Small intestine (tissue), 7 donors: Measurements from ENCODE around the gene LSM6. TPM values are rescaled to one million over a fixed set of nuclear protein-coding genes. Genes with fewer than 3 reads are reported as not detected.

Source experiments
- DNase-seq, 2 donors: peaks; one replicate each; pipeline versions ENCODE4 v3.0.0 to v3.0.0-alpha.2; 2013
- FAIRE-seq: peaks from 2 replicates; lab custom pipeline; 2012; peaks lifted over from hg19 to GRCh38; lab: Jason Lieb, UNC
- H3K27ac ChIP-seq, 3 donors: one replicate each; pipeline ENCODE4 v1.5.1; 2013; ENCODE audit warnings: low read length in 2 of 3, mild to moderate bottlenecking in 2 of 3, control low read depth in 1 of 3, inconsistent platforms in 1 of 3, low read depth in 1 of 3, moderate library complexity in 1 of 3
- H3K27me3 ChIP-seq, 3 donors: one replicate each; pipeline ENCODE4 v1.6.1; 2013; ENCODE audit warnings: low read length in 3 of 3, inconsistent platforms in 1 of 3; ENCODE audit not compliant: control insufficient read depth in 3 of 3, insufficient read depth in 3 of 3
- H3K36me3 ChIP-seq, 3 donors: one replicate each; pipeline ENCODE4 v1.6.1; 2013; ENCODE audit warnings: low read length in 3 of 3, inconsistent platforms in 1 of 3, low read depth in 1 of 3, mild to moderate bottlenecking in 1 of 3, moderate library complexity in 1 of 3; ENCODE audit not compliant: control insufficient read depth in 3 of 3, insufficient read depth in 2 of 3
- H3K4me1 ChIP-seq, 3 donors: one replicate each; pipeline ENCODE4 v1.6.1; 2013; ENCODE audit warnings: low read length in 2 of 3, inconsistent platforms in 1 of 3, low read depth in 1 of 3, mild to moderate bottlenecking in 1 of 3, moderate library complexity in 1 of 3; ENCODE audit not compliant: control insufficient read depth in 3 of 3, insufficient read depth in 2 of 3
- H3K4me3 ChIP-seq, 3 donors: one replicate each; pipeline ENCODE4 v1.5.1; 2013; ENCODE audit warnings: low read length in 3 of 3, control low read depth in 1 of 3, inconsistent platforms in 1 of 3, low read depth in 1 of 3, mild to moderate bottlenecking in 1 of 3, moderate library complexity in 1 of 3
- H3K9me3 ChIP-seq, 2 donors: one replicate each; pipeline ENCODE4 v1.6.1; 2013; ENCODE audit warnings: low read depth in 1 of 2, low read length in 1 of 2; ENCODE audit not compliant: control insufficient read depth in 2 of 2, insufficient read depth in 1 of 2
- whole genome bisulfite sequencing, 3 donors: extraction: QIAGEN DNeasy Blood & Tissue Kit; methylation state at CpG; one replicate each; pipeline ENCODE4 v1.1.7; 2013; 5-methylcytosine and 5-hydroxymethylcytosine counted together
- polyA plus RNA-seq, 4 donors: library from polyadenylated mRNA; stranded (reverse) in 3 of 4; unstranded in 1 of 4; fragments of 200-250 nt in 3 of 4; fragments of 120-200 nt in 1 of 4; gene quantifications; one replicate each; pipeline versions ENCODE4 v1.2.1 to v1.2.3, GENCODE V29; 2013
- donor health status: healthy with polysubstance abuse.
- donor health status: control.
- donor health status: control.
- donor health status: Bipolar disorder and iron deficiency.
- donor health status: healthy.

LSM6 gene
- polyA plus RNA-seq, 4 donors, result 36.5 to 88.4 (median 70.8) TPM

- WGBS, 3 donors, result 79 to 86% (median 81%) methylated on average over 8 of the region's 8 CpGs
- no peak for FAIRE-seq
- H3K9me3 ChIP-seq, result no peaks in the 10 kb centered on the region
Measured at GRCh38 chr4:146222313-146222712, 46.8 kb downstream of the LSM6 start.

DNA sequence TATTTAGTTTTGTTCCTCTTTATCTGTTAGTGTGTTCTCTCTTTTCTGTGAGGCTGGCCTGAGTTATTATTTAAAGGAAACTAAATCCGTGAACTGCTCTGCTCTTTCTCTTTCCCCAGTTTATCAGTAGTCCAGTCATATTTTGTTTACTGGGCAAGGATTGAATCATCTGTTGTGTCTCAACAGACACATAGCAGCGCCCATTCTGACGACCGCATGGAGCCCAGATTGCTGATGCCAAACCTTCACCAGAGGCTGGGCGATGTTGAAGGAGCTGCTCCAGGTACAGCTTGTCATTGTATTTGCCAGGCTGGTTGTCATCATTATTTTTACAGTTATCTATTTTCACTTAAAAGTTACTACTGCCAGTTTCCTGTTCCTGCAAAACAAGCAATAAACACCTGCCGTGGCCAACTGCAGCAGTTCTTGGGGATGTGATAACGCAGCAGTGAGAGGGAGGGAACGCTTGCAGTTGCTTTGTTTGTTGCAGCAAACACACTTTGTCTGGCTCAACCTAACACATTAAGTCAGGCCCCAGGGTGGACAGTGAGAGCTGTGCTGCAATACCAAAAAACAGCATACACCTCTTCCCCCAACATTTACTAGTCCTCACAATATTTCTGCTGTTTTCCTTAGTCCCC, 48.9 kb downstream of the LSM6 start:
- no peak overlapping the region for H3K4me3 ChIP-seq
- no peaks in the 10 kb centered on the region for H3K9me3 ChIP-seq
- H3K36me3 ChIP-seq, result no peaks in the 10 kb centered on the region
- peaks cover 0 to 3% (median 0%) of the 10 kb centered on the region in 3 donors for H3K27me3 ChIP-seq
- H3K27ac ChIP-seq, result no peak overlapping the region
- no peaks in the 10 kb centered on the region for H3K4me1 ChIP-seq
- FAIRE-seq (no peak), DNase-seq (no peak)
- 16 to 39% (median 30%) methylated on average over 8 of the region's 8 CpGs for WGBS, 3 donors

More at GRCh38 chr4:146222313-146222712, 46.8 kb downstream of the LSM6 start:
- no peak overlapping the region for H3K27ac ChIP-seq
- DNase-seq, result no peak
- H3K27me3 ChIP-seq, result peaks cover 0 to under 1% (median 0%) of the 10 kb centered on the region in 3 donors
- no peak overlapping the region for H3K4me3 ChIP-seq
- H3K4me1 ChIP-seq, result no peaks in the 10 kb centered on the region
- H3K36me3 ChIP-seq, result no peaks in the 10 kb centered on the region

DNA sequence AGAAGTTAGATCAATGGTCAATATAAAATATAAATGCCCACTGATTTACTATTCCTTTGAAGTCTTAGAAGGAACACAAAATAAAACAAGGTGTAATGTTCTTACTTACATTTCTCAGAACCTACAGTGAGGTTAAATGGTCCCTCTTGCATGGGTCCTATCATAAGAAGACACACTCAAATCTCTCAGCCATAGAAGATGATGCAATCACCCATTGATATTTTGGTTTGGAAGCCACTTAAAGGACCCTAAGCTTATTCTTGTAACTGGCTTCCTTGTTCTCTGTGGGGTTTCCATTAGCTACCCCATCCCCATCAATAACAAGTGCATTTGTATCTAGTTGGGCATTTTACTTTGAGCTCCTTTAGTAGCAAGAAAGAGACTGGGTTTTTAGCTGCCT, 53.9 kb downstream of the LSM6 start:
- Histone ChIP-seq H3K9me3 (peaks cover 0 to 3% of the 10 kb centered on the region in 2 donors), H3K36me3 (no peaks in the 10 kb centered on the region), H3K27me3 (peaks cover 0 to 3% (median 0%) of the 10 kb centered on the region in 3 donors), H3K27ac (no peak overlapping the region), H3K4me1 (no peaks in the 10 kb centered on the region), H3K4me3 (no peak overlapping the region)
- no peak for FAIRE-seq
- DNase-seq, result no peak

DNA sequence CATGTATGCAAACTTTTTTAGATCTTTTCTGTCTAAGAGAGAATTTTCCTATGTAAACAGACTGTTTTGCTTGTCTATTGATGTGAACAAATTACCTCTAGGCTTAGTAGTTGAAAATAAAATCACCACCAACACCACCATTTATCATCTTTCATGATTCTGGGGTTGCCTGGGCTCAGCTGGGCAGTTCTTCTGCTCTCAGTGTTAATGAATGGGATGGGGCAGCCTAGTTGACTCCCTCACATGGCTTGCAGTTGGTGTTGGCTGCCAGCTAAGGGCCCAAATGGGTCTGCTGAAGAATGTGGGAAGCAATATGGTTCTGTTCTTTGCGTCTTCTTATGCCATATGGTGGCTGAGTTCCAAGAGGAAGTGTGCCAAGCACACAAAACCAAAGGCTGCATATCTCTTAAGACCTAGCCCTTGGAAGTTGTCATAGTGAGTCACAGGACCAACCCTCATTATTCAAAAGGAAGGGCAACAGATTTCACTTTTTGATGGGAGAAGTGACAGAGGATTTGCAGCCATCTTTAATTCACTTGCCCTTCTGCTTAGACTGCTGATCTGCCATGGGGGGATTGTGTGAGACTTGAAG, 56.7 kb downstream of the LSM6 start:
- peaks cover 0 to 8% (median 0%) of the 10 kb centered on the region in 3 donors for H3K27me3 ChIP-seq
- H3K36me3 ChIP-seq, result no peaks in the 10 kb centered on the region
- FAIRE-seq, result no peak
- H3K4me1 ChIP-seq, result no peaks in the 10 kb centered on the region
- peak in 1 of 2 donors; percentile 66 for DNase-seq
- H3K4me3 ChIP-seq, result no peak overlapping the region
- 36 to 62% (median 44%) methylated on average over 1 of the region's 1 CpG for whole genome bisulfite sequencing, 3 donors
- H3K27ac ChIP-seq, result no peak overlapping the region
- H3K9me3 ChIP-seq, result peaks cover 0 to 3% of the 10 kb centered on the region in 2 donors

DNA sequence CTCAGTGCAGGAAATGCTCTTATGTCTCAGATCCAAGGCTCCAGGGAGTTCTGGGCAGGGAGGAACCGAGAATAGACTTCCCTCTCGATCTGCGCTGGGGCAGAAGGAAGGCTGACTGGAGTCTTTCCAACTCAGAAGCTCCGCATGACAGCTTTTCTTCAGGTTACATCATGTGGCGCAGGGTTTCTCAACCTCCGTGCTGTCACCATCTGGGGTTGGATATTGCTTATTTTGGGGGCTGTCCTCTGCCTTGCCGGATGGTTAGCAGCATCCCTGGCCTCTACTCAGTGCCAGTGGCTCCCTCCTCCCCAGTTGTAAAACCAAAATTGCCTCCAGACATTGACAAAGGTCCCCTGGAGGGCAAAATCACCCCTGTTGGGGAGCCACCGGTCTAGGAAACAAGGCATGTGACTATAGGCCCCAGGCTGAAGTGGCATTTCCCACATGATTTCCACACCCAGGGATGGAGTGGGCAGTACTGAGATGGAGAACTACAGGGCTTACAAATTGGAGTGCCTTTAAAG, 60.2 kb downstream of the LSM6 start:
- WGBS, 3 donors, result 81 to 84% (median 83%) methylated on average over 8 of the region's 8 CpGs
- DNase-seq (no peak), FAIRE-seq (no peak)
- Histone ChIP-seq H3K4me1 (no peaks in the 10 kb centered on the region), H3K4me3 (no peak overlapping the region), H3K27me3 (peaks cover 0 to 7% (median 0%) of the 10 kb centered on the region in 3 donors), H3K9me3 (peaks cover 0 to 3% of the 10 kb centered on the region in 2 donors), H3K27ac (peak overlapping the region in 1 of 3 donors; percentile 51), H3K36me3 (no peaks in the 10 kb centered on the region)

DNA sequence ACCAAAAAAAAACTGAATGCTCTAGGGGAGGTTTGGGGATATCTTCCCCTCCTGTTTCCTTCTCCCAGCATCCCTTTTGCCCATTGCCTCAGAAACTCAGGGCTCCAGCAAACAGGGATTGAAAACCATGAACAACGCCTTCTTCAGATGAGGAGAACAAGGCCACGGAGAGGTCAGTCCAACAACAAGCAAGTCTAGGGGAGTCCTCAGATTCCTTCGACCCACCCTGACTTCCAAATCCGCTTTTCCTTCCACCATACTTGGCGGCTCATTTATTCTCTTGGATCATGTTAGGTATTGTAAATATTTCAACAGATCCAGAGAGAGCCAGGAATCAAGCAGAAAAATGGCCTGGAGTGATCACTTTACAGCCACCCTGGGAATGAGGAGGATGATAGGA, 60.7 kb downstream of the LSM6 start:
- H3K36me3 ChIP-seq, result no peaks in the 10 kb centered on the region
- no peak overlapping the region for H3K4me3 ChIP-seq
- H3K4me1 ChIP-seq, result peaks cover 0 to 3% (median 0%) of the 10 kb centered on the region in 3 donors
- DNase-seq, result no peak
- peak overlapping the region in 1 of 3 donors; percentile 51 for H3K27ac ChIP-seq
- FAIRE-seq, result no peak
- peaks cover 0 to 7% (median 0%) of the 10 kb centered on the region in 3 donors for H3K27me3 ChIP-seq
- peaks cover 0 to 3% of the 10 kb centered on the region in 2 donors for H3K9me3 ChIP-seq
- WGBS, 3 donors, result 65 to 84% (median 72%) methylated on average over 5 of the region's 5 CpGs

- Histone ChIP-seq H3K4me3 (no peak overlapping the region), H3K36me3 (no peaks in the 10 kb centered on the region), H3K27ac (no peak overlapping the region), H3K4me1 (peaks cover 0 to 12% (median under 1%) of the 10 kb centered on the region in 3 donors), H3K9me3 (peaks cover 0 to 2% of the 10 kb centered on the region in 2 donors), H3K27me3 (peaks cover 0 to 7% (median 0%) of the 10 kb centered on the region in 3 donors)
- FAIRE-seq (no peak), DNase-seq (no peak)
- 80 to 89% (median 87%) methylated on average over 6 of the region's 6 CpGs for WGBS, 3 donors
Measured at GRCh38 chr4:146237092-146237491, 61.6 kb downstream of the LSM6 start.

DNA sequence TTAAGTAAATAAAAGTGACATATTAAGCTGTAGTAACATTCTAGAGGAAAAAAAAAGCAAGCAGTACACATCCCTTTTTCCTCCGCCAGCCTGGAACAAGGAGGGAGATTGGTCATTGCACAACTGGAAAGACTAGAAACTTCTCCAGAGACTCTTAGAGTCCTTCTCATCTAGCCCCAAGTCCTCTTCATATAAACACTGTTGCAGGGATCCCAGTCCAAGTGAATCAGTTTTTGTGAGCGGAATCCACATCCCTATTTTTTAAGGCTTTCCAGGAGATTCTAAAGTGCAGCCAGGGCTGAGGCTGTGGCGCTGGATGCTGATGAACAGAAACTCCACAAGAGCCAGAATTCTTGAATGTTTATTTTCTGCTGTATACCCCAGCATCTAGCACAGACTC, 62.6 kb downstream of the LSM6 start:
- Histone ChIP-seq H3K27ac (no peak overlapping the region), H3K4me3 (no peak overlapping the region), H3K4me1 (peaks cover 0 to 15% (median 4%) of the 10 kb centered on the region in 3 donors), H3K36me3 (no peaks in the 10 kb centered on the region), H3K27me3 (peaks cover 0 to 7% (median 0%) of the 10 kb centered on the region in 3 donors), H3K9me3 (no peaks in the 10 kb centered on the region)
- DNase-seq (no peak), FAIRE-seq (no peak)
- 68 to 88% (median 87%) methylated on average over 3 of the region's 3 CpGs for WGBS, 3 donors
